H9 (cell line): Measurements from ENCODE around the gene FCRLA. TPM values are rescaled to one million over a fixed set of nuclear protein-coding genes. Genes with fewer than 3 reads are reported as not detected.

Experiments
- DNase-seq: peaks from one replicate; pipeline ENCODE4 v3.0.0-alpha.2; 2017
- H2AFZ ChIP-seq: one replicate; pipeline ENCODE4 v1.6.1; 2013; ENCODE audit warnings: mild to moderate bottlenecking, low read length, control low read depth, moderate library complexity
- H2AK5ac ChIP-seq: 2 replicates; pipeline ENCODE4 v1.6.1; 2013; ENCODE audit warnings: low read length, control low read depth, mixed read lengths; ENCODE audit not compliant: insufficient read length
- H2BK120ac ChIP-seq: one replicate; pipeline ENCODE4 v1.6.1; 2013; ENCODE audit warnings: low read depth, mild to moderate bottlenecking, low read length, control low read depth, inconsistent platforms; ENCODE audit not compliant: poor library complexity, severe bottlenecking
- H2BK12ac ChIP-seq: 2 replicates; pipeline ENCODE4 v1.6.1; 2013; ENCODE audit warnings: low read length, control low read depth, mixed read lengths, low read depth; ENCODE audit not compliant: insufficient read length
- H2BK15ac ChIP-seq: 2 replicates; pipeline ENCODE4 v1.6.1; 2013; ENCODE audit warnings: low read depth, low read length, control low read depth
- H2BK20ac ChIP-seq: one replicate; pipeline ENCODE4 v1.6.1; 2013; ENCODE audit warnings: low read depth, mild to moderate bottlenecking, low read length, control low read depth, inconsistent platforms; ENCODE audit not compliant: poor library complexity, severe bottlenecking
- H2BK5ac ChIP-seq: 2 replicates; pipeline ENCODE4 v1.6.1; 2013; ENCODE audit warnings: low read length, control low read depth, mixed read lengths; ENCODE audit not compliant: insufficient read length
- H3K14ac ChIP-seq: 2 replicates; pipeline ENCODE4 v1.6.1; 2013; ENCODE audit warnings: low read length, control low read depth; ENCODE audit not compliant: insufficient read depth
- H3K18ac ChIP-seq: 2 replicates; pipeline ENCODE4 v1.6.1; 2013; ENCODE audit warnings: low read depth, mild to moderate bottlenecking, mixed read lengths, low read length, control low read depth; ENCODE audit not compliant: insufficient read length
- H3K23ac ChIP-seq: 2 replicates; pipeline ENCODE4 v1.6.1; 2013; ENCODE audit warnings: low read length, control low read depth, mixed read lengths, low read depth; ENCODE audit not compliant: insufficient read length
- H3K23me2 ChIP-seq: 2 replicates; pipeline ENCODE4 v1.6.1; 2013; ENCODE audit warnings: low read depth, mild to moderate bottlenecking, mixed read lengths, low read length, control low read depth; ENCODE audit not compliant: insufficient read length, poor library complexity, severe bottlenecking
- H3K27ac ChIP-seq: 2 replicates; pipeline ENCODE4 v1.5.1; 2013; ENCODE audit warnings: low read length, control low read depth, mixed read lengths, low read depth; ENCODE audit not compliant: insufficient read length
- H3K27me3 ChIP-seq: 2 replicates; pipeline ENCODE4 v1.6.1; 2013; ENCODE audit warnings: low read length, control low read depth, inconsistent platforms; ENCODE audit not compliant: insufficient read depth
- H3K4ac ChIP-seq: 2 replicates; pipeline ENCODE4 v1.6.1; 2013; ENCODE audit warnings: low read depth, mild to moderate bottlenecking, control low read depth, inconsistent platforms, low read length, moderate library complexity
- H3K4me1 ChIP-seq: 2 replicates; pipeline ENCODE4 v1.6.1; 2013; ENCODE audit warnings: low read length, control low read depth, inconsistent platforms; ENCODE audit not compliant: insufficient read depth
- H3K4me2 ChIP-seq: 2 replicates; pipeline ENCODE4 v1.6.1; 2013; ENCODE audit warnings: low read length, control low read depth, mixed read lengths; ENCODE audit not compliant: insufficient read length, insufficient read depth
- H3K56ac ChIP-seq: 2 replicates; pipeline ENCODE4 v1.6.1; 2013; ENCODE audit warnings: low read depth, mild to moderate bottlenecking, mixed read lengths, low read length, control low read depth; ENCODE audit not compliant: insufficient read length
- H3K79me1 ChIP-seq: 2 replicates; pipeline ENCODE4 v1.6.1; 2013; ENCODE audit warnings: low read depth, mild to moderate bottlenecking, moderate library complexity, low read length, control low read depth, inconsistent platforms; ENCODE audit not compliant: insufficient read depth, poor library complexity, severe bottlenecking
- H3K79me2 ChIP-seq: 2 replicates; pipeline ENCODE4 v1.6.1; 2013; ENCODE audit warnings: low read length, control low read depth, inconsistent platforms; ENCODE audit not compliant: insufficient read depth
- H3K9ac ChIP-seq: 2 replicates; pipeline ENCODE4 v1.6.1; 2013; ENCODE audit warnings: low read length, control low read depth, mixed read lengths; ENCODE audit not compliant: insufficient read length; ENCODE audit errors: extremely low read depth
- H3K9me3 ChIP-seq: one replicate; pipeline ENCODE4 v1.6.1; 2013; ENCODE audit warnings: low read depth, low read length, inconsistent platforms; ENCODE audit not compliant: control insufficient read depth
- H3T11ph ChIP-seq: one replicate; pipeline ENCODE4 v1.6.1; 2013; ENCODE audit warnings: mild to moderate bottlenecking, low read length, control low read depth, inconsistent platforms
- H4K20me1 ChIP-seq: one replicate; pipeline ENCODE4 v1.6.1; 2013; ENCODE audit not compliant: control insufficient read depth, insufficient read length, insufficient read depth
- H4K5ac ChIP-seq: 2 replicates; pipeline ENCODE4 v1.6.1; 2013; ENCODE audit warnings: low read depth, mild to moderate bottlenecking, mixed read lengths, low read length, control low read depth; ENCODE audit not compliant: insufficient read length
- H4K8ac ChIP-seq: replicated peaks from 2 replicates; pipeline ENCODE4 v1.6.1; 2013; ENCODE audit warnings: low read length, control low read depth, mixed read lengths, low read depth; ENCODE audit not compliant: insufficient read length
- H4K91ac ChIP-seq: 2 replicates; pipeline ENCODE4 v1.6.1; 2013; ENCODE audit warnings: low read depth, mild to moderate bottlenecking, moderate library complexity, mixed read lengths, low read length, control low read depth; ENCODE audit not compliant: insufficient read length
- H3K27ac Mint-ChIP-seq, 3 experiments: 2 replicates in 2 of 3; 3 replicates in 1 of 3; pipeline ENCODE4 v1.8.0; 2020 to 2021; ENCODE audit warnings: mixed read lengths in 3 of 3, mild to moderate bottlenecking in 1 of 3, moderate library complexity in 1 of 3
- H3K27me3 Mint-ChIP-seq: 2 replicates; pipeline ENCODE4 v1.8.0; 2021; ENCODE audit warnings: low read depth, mild to moderate bottlenecking, moderate library complexity, mixed read lengths
- H3K36me3 Mint-ChIP-seq, 3 experiments: 2 replicates in 2 of 3; 3 replicates in 1 of 3; pipeline ENCODE4 v1.8.0; 2020 to 2021; ENCODE audit warnings: low read depth in 3 of 3, mixed read lengths in 3 of 3; ENCODE audit not compliant: insufficient read depth in 1 of 3
- H3K4me1 Mint-ChIP-seq, 2 experiments: 2 replicates each; pipeline ENCODE4 v1.8.0; 2020; ENCODE audit warnings: mixed read lengths in 2 of 2
- H3K4me3 Mint-ChIP-seq, 2 experiments: 2 replicates in 1 of 2; 3 replicates in 1 of 2; pipeline ENCODE4 v1.8.0; 2020 to 2021; ENCODE audit warnings: mild to moderate bottlenecking in 2 of 2, mixed read lengths in 2 of 2, moderate library complexity in 1 of 2
- H3K9me3 Mint-ChIP-seq, 2 experiments: 2 replicates in 1 of 2; 3 replicates in 1 of 2; pipeline ENCODE4 v1.8.0; 2020; ENCODE audit warnings: mild to moderate bottlenecking in 2 of 2, mixed read lengths in 2 of 2, moderate library complexity in 1 of 2
- CTCF ChIP-seq: fragments of 200-600 bp; sonication (generic); conservative IDR thresholded peaks from 3 replicates; pipeline ENCODE4 v1.8.0; 2021; ENCODE audit warnings: antibody characterized with exemption, mild to moderate bottlenecking
- WGBS: extraction: QIAGEN DNeasy Blood & Tissue Kit; methylation state at CpG from one replicate; pipeline ENCODE4 v1.1.7; 2013; ENCODE audit warnings: missing lambda C conversion rate, low lambda C conversion rate, mixed read lengths; ENCODE audit not compliant: insufficient read length; ENCODE audit errors: extremely low coverage; 5-methylcytosine and 5-hydroxymethylcytosine counted together
- total RNA-seq: library from RNA; stranded (reverse); gene quantifications from 2 replicates; pipeline ENCODE4 v1.2.1, GENCODE V29; 2021

FCRLA gene
- total RNA-seq, 1 experiment from 2014 or later, result not detected

DNA sequence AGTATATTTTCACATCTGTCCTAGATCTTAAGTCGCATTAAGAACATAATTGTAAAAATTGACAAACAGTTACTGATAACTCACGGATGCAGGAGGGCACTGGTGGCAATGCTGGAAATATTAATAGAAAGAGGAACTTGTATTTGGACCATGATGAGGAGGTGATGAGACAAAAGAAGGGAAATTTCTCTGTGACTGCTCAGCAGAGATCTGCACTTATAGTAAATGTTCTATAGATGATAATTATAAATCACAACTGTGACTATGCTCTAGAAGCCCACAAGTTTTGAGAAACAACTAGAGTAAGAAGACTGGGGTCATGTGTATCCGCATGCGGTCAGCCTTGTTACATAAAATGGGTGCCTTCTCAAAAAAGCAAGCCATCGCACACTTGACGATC lies 33.9 kb downstream of the FCRLA start:
- peaks cover 20 to 24% of the 10 kb centered on the region in 2 experiments for H3K4me1 Mint-ChIP-seq
- H3K27me3 Mint-ChIP-seq, result peaks cover 7% of the 10 kb centered on the region
- no peak overlapping the region for H3K27ac Mint-ChIP-seq
- no peak overlapping the region for H2AK5ac ChIP-seq
- H3K4me3 Mint-ChIP-seq, result no peak overlapping the region
- H2BK12ac ChIP-seq, result no peak overlapping the region
- H3K9me3 Mint-ChIP-seq, result no peaks in the 10 kb centered on the region
- no peak overlapping the region for H4K8ac ChIP-seq
- no peak overlapping the region for H3K27ac ChIP-seq
- no peaks in the 10 kb centered on the region for H3K9me3 ChIP-seq
- no peak overlapping the region for H3K18ac ChIP-seq
- H2BK120ac ChIP-seq, result no peak overlapping the region
- H3K4me2 ChIP-seq, result no peak overlapping the region
- no peak overlapping the region for H4K5ac ChIP-seq
- no peaks in the 10 kb centered on the region for H4K20me1 ChIP-seq
- H3K56ac ChIP-seq, result no peak overlapping the region
- H3K79me1 ChIP-seq, result no peaks in the 10 kb centered on the region
- H3K4me1 ChIP-seq, result peaks cover 10% of the 10 kb centered on the region; the same call in 1 of the 2 replicates
- H3K36me3 Mint-ChIP-seq, result no peaks in the 10 kb centered on the region
- no CpG with 5 or more reads among the region's 6 CpGs for WGBS
- no peak overlapping the region for H3K9ac ChIP-seq
- H2BK15ac ChIP-seq, result no peak overlapping the region
- no peaks in the 10 kb centered on the region for H3K23me2 ChIP-seq
- H3T11ph ChIP-seq, result no peak overlapping the region
- H2BK20ac ChIP-seq, result no peak overlapping the region
- no peak for DNase-seq
- H3K27me3 ChIP-seq, result no peaks in the 10 kb centered on the region
- no peak overlapping the region for H2AFZ ChIP-seq
- no peak overlapping the region for H4K91ac ChIP-seq
- H2BK5ac ChIP-seq, result no peak overlapping the region
- no peak overlapping the region for H3K23ac ChIP-seq
- H3K79me2 ChIP-seq, result no peaks in the 10 kb centered on the region
- no peak overlapping the region for H3K14ac ChIP-seq
- TF ChIP-seq CTCF, result no peak
- H3K4ac ChIP-seq, result no peak overlapping the region
